GM13976 (cell line): ENCODE data around the gene RPS19BP1.

Source experiments
- DNase-seq: peaks from one replicate; pipeline ENCODE4 v3.0.0; 2012; ENCODE audit warnings: low spot score
- CTCF ChIP-seq: IDR thresholded peaks from 2 replicates; pipeline ENCODE4 v1.5.1; 2012; ENCODE audit warnings: borderline replicate concordance, mild to moderate bottlenecking; ENCODE audit not compliant: insufficient read depth; ENCODE audit errors: extremely low read depth, missing control alignments, control extremely low read depth
- in situ Hi-C: fragments of 300-500 bp; cut with MboI; formaldehyde crosslinking; loops from one replicate; pipeline ENCODE4 v1.12.0; 2022; ENCODE audit warnings: low sequenced_read_pairs, mixed read lengths, inconsistent platforms; ENCODE audit not compliant: unreplicated experiment

Gene RPS19BP1

GRCh38 chr22:39530116-39530515 lies 2.4 kb downstream of the RPS19BP1 start:
- no peak for TF ChIP-seq CTCF
- DNase-seq, result no peak
- in situ Hi-C loops, result loop anchor here (10.0 to 25.0 kb wide), 4 partner anchors 75 to 832 kb away; partner anchors contain the start of genes SGSM3 and TNRC6B

- in situ Hi-C loops, result loop anchor here (25.0 kb wide), 2 partner anchors 658 to 833 kb away; partner anchors contain the start of genes SGSM3 and TNRC6B
- no peak for DNase-seq
- no peak for TF ChIP-seq CTCF
These were observed 3.1 kb downstream of the RPS19BP1 start for GRCh38 chr22:39529487-39529851.

- in situ Hi-C loops, result loop anchor here (25.0 kb wide), 2 partner anchors 658 to 833 kb away; partner anchors contain the start of genes SGSM3 and TNRC6B
- peak; percentile 88 for DNase-seq
These were observed 3.7 kb downstream of the RPS19BP1 start for GRCh38 chr22:39528681-39529486.

GRCh38 chr22:39528080-39528661 lies 4.4 kb downstream of the RPS19BP1 start:
- in situ Hi-C loops, result loop anchor here (25.0 kb wide), 2 partner anchors 659 to 834 kb away; partner anchors contain the start of genes SGSM3 and TNRC6B

More at GRCh38 chr22:39528681-39529486, 3.7 kb downstream of the RPS19BP1 start:
- TF ChIP-seq CTCF, result peak; percentile 99

GRCh38 chr22:39527481-39527961 lies 5.0 kb downstream of the RPS19BP1 start:
- in situ Hi-C loops, result loop anchor here (25.0 kb wide), 2 partner anchors 660 to 835 kb away; partner anchors contain the start of genes SGSM3 and TNRC6B
- no peak for TF ChIP-seq CTCF
- no peak for DNase-seq

More at GRCh38 chr22:39528080-39528661, 4.4 kb downstream of the RPS19BP1 start:
- TF ChIP-seq CTCF, result no peak
- peak; percentile 61 for DNase-seq

- in situ Hi-C loops, result loop anchor here (25.0 kb wide), 2 partner anchors 661 to 836 kb away; partner anchors contain the start of genes SGSM3 and TNRC6B
- no peak for DNase-seq
- TF ChIP-seq CTCF, result no peak
These were observed 5.8 kb downstream of the RPS19BP1 start for GRCh38 chr22:39526736-39527171.
